Omental fat pad (tissue), 4 donors: ENCODE data around the gene TMEM140. TPM values are rescaled to one million over a fixed set of nuclear protein-coding genes. Genes with fewer than 3 reads are reported as not detected.

Experiments
- ATAC-seq: fragments of 150-250 bp; one replicate; pipeline ENCODE4 v1.9.1; 2016; ENCODE audit warnings: mild to moderate bottlenecking, moderate library complexity; ENCODE audit not compliant: low FRiP score
- DNase-seq: peaks from one replicate; pipeline ENCODE4 v3.0.0-alpha.2; 2019; ENCODE audit warnings: low spot score
- total RNA-seq, 4 donors: library from RNA; depleted of rRNA; stranded (reverse); fragments of >200 nt; gene quantifications; one replicate each; pipeline ENCODE4 v1.1.0, GENCODE V29; 2016
- TF ChIP-seq, protein P1 (sequence below), 3 donors: fragments of 450-650 bp; IDR thresholded peaks; one replicate each; pipeline ENCODE4 v1.5.1; 2016 to 2017; ENCODE audit warnings: antibody characterized with exemption in 3 of 3, mild to moderate bottlenecking in 3 of 3, moderate library complexity in 2 of 3

The TMEM140 gene
- total RNA-seq, 4 donors from 2014 or later: 25.9 to 106 (median 62.1) TPM

- DNase-seq: no peak
- TF ChIP-seq, protein P1, sequence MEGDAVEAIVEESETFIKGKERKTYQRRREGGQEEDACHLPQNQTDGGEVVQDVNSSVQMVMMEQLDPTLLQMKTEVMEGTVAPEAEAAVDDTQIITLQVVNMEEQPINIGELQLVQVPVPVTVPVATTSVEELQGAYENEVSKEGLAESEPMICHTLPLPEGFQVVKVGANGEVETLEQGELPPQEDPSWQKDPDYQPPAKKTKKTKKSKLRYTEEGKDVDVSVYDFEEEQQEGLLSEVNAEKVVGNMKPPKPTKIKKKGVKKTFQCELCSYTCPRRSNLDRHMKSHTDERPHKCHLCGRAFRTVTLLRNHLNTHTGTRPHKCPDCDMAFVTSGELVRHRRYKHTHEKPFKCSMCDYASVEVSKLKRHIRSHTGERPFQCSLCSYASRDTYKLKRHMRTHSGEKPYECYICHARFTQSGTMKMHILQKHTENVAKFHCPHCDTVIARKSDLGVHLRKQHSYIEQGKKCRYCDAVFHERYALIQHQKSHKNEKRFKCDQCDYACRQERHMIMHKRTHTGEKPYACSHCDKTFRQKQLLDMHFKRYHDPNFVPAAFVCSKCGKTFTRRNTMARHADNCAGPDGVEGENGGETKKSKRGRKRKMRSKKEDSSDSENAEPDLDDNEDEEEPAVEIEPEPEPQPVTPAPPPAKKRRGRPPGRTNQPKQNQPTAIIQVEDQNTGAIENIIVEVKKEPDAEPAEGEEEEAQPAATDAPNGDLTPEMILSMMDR (IDR thresholded peaks at IDR 0.05): no peak
- no peak for ATAC-seq
These were observed 13.8 kb downstream of the TMEM140 start for GRCh38 chr7:135161669-135162068.

- ATAC-seq (no peak), DNase-seq (no peak)
- TF ChIP-seq, protein P1 (IDR thresholded peaks at IDR 0.05): no peak
These were observed 14.6 kb downstream of the TMEM140 start for GRCh38 chr7:135162382-135163001.

DNA sequence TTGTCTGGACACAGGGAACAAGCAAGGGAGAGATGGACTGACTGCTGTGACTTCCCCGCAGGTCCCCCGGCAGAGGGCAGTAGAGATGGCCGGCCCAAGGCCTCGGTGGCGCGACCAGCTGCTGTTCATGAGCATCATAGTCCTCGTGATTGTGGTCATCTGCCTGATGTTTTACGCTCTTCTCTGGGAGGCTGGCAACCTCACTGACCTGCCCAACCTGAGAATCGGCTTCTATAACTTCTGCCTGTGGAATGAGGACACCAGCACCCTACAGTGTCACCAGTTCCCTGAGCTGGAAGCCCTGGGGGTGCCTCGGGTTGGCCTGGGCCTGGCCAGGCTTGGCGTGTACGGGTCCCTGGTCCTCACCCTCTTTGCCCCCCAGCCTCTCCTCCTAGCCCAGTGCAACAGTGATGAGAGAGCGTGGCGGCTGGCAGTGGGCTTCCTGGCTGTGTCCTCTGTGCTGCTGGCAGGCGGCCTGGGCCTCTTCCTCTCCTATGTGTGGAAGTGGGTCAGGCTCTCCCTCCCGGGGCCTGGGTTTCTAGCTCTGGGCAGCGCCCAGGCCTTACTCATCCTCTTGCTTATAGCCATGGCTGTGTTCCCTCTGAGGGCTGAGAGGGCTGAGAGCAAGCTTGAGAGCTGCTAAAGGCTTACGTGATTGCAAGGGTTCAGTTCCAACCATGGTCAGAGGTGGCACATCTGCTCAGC is 16.6 kb downstream of the TMEM140 start:
- DNase-seq: no peak
- TF ChIP-seq, protein P1 (IDR thresholded peaks at IDR 0.05): no peak
- ATAC-seq: no peak

DNA sequence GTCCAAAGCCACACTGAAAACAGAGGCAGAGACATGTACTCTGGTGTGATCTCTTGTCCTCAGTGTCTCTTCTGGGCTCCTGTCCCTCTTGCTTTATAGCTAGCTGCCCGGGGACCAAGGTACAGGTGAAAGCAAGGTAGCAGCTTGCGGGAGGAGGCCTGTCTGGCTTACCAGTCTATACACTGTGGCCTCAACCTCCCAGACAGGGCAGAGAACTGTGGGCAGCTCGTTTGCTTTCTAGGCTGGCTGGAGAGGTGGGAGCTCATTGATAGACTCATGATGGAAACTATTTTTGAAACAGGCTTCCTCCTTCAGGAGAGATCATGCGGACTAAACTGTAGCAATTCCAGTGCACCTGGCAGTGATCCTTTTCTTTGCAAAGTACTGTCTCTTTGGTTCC is 18.0 kb downstream of the TMEM140 start:
- no peak for DNase-seq
- TF ChIP-seq, protein P1 (IDR thresholded peaks at IDR 0.05): no peak
- no peak for ATAC-seq

- TF ChIP-seq, protein P1 (IDR thresholded peaks at IDR 0.05): no peak
- no peak for ATAC-seq
- no peak for DNase-seq
These were observed 18.6 kb downstream of the TMEM140 start for GRCh38 chr7:135166338-135166990.

DNA sequence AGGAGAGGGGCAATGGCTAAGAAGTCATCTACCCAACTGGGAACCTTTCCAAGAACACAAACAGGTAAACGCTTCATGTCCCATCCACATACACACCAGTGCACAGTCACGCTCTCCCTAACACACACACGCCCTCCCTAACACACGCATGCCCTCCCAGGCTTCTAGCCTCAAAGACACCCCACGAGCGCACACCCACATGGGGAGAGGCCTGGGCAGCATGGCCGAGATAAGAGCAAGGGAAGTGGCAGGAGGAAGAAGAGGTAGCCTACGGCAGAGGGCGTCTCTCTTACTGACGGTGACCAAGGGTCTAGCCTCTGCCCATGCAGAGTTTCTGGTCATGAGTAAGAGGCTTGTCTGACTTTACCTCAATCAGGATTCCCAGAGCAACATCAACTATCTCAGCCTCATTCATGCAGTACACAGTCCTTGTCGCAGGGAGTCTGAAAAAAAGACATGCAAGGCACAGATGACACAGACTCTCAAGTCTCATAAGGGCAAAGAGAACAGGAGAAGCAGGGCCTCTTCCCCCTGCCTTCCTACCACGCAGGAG is 19.6 kb downstream of the TMEM140 start:
- ATAC-seq (no peak), DNase-seq (no peak)
- TF ChIP-seq, protein P1 (IDR thresholded peaks at IDR 0.05): no peak
